HL-60 (cell line): ENCODE measurements around the gene PNPLA6.

Experiments used
- GABPA ChIP-seq: IDR thresholded peaks from 2 replicates; pipeline ENCODE4 v1.6.1; 2012; ENCODE audit warnings: low read depth
- POLR2AphosphoS5 ChIP-seq: IDR thresholded peaks from 2 replicates; pipeline ENCODE4 v1.6.1; 2012; ENCODE audit warnings: low read depth
- REST ChIP-seq: IDR thresholded peaks from 2 replicates; pipeline ENCODE4 v1.6.1; 2012; ENCODE audit warnings: low read depth; ENCODE audit not compliant: insufficient replicate concordance
- TF ChIP-seq, protein P1 (sequence below): IDR thresholded peaks from one replicate; pipeline ENCODE4 v1.5.1; 2011; ENCODE audit warnings: low read length, control low read depth, inconsistent platforms; ENCODE audit not compliant: insufficient read depth

GRCh38 chr19:7522923-7523667 is 12.4 kb upstream of the PNPLA6 start:
- no peak for TF ChIP-seq POLR2AphosphoS5
- TF ChIP-seq GABPA: no peak
- TF ChIP-seq, protein P1, sequence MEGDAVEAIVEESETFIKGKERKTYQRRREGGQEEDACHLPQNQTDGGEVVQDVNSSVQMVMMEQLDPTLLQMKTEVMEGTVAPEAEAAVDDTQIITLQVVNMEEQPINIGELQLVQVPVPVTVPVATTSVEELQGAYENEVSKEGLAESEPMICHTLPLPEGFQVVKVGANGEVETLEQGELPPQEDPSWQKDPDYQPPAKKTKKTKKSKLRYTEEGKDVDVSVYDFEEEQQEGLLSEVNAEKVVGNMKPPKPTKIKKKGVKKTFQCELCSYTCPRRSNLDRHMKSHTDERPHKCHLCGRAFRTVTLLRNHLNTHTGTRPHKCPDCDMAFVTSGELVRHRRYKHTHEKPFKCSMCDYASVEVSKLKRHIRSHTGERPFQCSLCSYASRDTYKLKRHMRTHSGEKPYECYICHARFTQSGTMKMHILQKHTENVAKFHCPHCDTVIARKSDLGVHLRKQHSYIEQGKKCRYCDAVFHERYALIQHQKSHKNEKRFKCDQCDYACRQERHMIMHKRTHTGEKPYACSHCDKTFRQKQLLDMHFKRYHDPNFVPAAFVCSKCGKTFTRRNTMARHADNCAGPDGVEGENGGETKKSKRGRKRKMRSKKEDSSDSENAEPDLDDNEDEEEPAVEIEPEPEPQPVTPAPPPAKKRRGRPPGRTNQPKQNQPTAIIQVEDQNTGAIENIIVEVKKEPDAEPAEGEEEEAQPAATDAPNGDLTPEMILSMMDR: no peak
- TF ChIP-seq REST: no peak
